HG03135 (cell line): ENCODE measurements around the gene TK1.
A peak's percentile ranks its signal among the peaks of the same experiment; 100 is the strongest.
"Not testable (repeated sequence)": the region's sequence is repeated elsewhere in the genome, so short reads cannot be mapped to it uniquely, and the experiment has no call there.

Source experiments
- ATAC-seq: cut with Tn5 transposase; IDR thresholded peaks from one replicate; pipeline ENCODE4 v1.9.1; 2021; ENCODE audit warnings: mild to moderate bottlenecking, moderate library complexity; ENCODE audit not compliant: unreplicated experiment

TK1 gene, protein sequence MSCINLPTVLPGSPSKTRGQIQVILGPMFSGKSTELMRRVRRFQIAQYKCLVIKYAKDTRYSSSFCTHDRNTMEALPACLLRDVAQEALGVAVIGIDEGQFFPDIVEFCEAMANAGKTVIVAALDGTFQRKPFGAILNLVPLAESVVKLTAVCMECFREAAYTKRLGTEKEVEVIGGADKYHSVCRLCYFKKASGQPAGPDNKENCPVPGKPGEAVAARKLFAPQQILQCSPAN

DNA sequence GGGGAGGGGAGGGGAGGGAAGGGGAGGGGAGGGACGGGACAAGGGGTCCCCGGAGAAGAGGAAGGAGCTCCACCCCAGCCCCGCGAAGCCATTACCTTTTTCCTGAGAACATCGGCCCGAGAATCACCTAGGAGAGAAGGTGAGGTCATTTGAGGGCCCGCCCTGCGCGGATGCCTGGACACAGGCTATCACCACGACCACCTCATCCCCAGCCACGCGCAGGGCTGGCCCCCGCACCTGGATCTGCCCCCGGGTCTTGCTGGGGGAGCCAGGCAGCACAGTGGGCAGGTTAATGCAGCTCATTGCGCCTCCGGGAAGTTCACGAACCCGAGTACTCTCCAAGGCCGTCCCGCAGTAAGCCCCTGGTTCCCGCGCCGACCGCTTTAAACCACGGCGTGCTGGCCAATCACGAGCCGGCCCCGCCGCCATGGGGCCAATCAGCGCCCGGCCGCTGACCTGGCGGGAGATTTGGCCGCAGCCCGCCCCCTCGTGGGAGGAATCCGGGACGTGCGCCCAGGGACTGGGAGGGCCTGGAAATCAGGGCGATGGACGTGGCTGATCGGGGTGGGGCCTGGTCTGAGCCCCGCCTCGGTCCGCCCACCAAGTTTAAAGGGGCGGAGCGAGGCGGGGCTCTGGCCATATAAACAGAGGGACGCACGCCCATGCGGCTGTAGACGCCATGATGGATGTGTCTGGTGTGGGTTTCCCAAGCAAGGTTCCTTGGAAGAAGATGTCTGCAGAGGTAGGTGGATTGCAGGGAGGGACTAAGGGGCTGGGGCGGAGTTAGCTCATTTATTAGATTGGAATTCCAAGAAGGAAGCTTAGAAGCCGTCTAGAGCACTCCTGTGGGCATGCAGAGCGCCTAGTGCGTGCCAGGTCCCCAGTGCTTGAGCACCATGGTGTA lies at the start of gene TK1, which contains the start of gene AFMID:
Gene TK1, minus strand, starts transcription at position 361 of the 904 bp plus-strand sequence. Its CDS starts 58 bp downstream, at position 303.
Gene AFMID, plus strand, starts transcription at position 671 of the 904 bp plus-strand sequence. Its CDS starts 9 bp downstream, at position 680.
- peak; percentile 91 for ATAC-seq

DNA sequence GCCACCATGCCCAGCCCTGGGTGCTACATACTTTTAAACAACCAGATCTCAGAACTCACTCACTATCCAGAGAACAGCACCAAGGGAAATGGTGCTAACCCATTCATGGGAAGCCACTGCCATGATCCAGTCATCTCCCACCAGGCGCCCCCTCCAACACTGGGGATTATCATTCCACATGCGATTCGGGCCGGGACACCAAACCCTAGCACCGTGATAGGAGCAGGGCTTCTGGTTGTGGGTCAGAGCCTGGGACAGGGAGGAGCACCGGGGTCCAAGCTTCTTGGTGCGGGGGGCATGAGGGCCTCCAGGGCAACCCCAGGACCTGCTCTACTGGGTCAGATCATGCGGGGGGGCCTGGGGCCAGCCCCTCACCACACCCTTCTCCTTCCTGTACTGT lies 49.0 kb upstream of the TK1 start:
- no peak for ATAC-seq

DNA sequence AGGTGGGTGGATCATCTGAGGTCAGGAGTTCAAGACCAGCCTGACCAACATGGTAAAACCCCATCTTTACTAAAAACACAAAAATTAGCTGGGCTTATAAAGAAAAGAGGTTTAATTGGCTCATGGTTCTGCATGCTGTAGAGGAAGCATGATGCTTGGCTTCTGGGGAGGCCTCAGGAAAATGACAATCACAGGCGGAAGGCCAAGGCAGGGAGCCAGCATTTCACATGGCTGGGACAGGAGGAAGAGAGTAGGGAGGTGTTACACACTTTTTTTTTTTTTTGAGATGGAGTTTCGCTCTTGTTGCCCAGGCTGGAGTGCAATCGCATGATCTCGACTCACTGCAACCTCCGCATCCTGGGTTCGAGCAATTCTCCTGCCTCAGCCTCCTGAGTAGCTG lies 48.2 kb upstream of the TK1 start:
- ATAC-seq = not testable (repeated sequence)

DNA sequence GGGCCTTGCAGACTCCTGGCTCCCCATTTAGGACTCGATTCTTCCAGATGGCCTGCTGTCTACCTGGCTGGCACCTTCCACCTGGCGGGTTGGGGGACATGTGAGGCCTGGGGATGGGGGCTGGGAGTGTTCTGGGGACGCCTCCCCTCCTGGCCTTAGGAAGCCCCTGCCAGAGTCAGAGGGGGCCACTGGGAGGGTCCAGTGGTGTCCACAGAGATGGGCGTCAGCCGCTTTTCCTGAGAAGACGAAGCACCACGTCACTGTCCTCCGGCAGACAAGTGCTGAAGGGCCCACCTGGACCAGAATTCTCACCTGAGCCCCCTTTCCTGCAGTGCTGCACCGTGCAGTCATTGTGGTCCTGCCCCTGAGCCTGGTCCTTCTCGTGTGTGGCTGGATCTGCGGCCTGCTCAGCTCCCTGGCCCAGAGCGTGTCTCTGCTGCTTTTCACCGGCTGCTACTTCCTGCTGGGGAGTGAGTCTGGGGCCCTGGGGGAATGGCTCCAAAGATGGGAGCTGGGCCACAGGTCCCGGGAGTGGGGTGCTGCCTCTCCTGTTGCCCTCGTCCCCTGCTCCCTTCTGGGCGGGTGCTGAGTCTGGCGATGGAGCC lies 47.5 kb upstream of the TK1 start:
- no peak for ATAC-seq

DNA sequence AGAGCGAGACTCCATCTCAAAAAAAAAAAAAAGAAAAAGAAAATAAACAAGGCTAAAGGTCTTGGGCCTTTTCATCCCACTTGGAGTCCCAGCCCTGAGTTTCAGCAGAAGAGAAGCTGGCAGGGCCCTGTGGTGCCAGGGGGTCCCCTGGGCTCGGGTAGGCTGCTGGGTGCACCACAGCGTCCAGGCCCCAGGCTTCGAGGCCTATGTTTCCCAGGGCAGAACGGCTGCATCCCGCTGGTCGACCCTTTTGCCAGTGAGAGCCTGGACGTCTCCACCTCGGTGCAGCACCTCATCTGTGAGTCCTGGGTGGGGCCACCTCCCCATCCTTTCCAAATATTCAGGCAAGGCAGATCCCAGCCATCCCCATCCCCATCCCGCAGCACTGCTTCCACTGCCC lies 46.8 kb upstream of the TK1 start:
- no peak for ATAC-seq

DNA sequence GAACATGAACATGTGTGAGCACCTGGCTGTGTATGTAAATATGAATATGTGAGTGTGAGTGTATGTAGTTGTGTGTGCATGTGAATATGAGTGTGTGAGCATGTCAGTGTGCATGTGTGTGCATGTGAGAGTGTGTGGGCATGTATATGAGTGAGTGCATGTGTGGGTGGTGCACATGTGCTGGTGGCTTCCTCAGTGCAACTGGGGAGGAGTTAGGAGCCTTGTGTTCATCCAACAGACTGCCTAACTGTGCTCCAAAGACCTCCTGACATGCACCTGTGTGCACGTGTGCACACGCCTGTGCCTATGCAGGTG lies 46.0 kb upstream of the TK1 start:
- ATAC-seq = no peak

DNA sequence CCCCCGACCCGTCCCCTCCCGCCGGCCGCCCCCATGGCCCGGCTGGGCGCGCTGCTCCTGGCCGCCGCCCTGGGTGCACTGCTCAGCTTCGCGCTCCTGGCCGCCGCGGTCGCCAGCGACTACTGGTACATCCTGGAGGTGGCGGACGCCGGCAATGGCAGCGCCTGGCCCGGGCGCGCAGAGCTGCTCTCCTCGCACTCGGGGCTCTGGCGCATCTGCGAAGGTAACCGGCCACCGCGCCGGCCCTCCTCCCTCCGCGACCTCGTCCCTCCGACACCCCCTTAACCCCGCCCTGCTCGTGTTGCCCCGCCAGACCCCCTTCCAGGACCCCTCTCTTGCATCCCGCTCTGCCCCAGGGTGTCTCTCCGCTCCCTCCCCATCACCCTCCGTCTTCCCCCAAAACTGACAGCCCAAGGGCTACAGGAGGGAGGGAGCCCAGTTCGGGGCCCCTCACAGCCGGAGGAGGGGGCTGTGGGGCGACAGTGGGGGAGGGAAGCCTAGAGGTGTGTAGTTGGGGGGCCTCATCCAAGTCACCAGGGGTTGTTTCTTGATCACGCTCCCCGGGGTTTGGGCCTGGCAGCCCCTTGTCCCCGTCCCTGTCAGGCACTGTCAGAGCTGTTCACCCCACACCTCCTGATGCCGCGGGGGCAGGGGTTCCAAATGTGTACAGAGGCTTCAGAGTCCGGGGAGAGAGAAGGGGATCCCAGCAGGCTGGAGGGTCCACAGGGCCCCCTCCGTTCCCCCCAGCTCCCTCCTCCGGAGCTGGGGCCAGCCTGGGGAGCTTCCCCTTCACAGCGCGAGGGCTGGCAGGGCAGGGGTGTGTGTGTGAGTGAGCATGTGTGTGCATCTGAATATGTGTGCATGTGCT lies 45.4 kb upstream of the TK1 start:
- no peak for ATAC-seq

DNA sequence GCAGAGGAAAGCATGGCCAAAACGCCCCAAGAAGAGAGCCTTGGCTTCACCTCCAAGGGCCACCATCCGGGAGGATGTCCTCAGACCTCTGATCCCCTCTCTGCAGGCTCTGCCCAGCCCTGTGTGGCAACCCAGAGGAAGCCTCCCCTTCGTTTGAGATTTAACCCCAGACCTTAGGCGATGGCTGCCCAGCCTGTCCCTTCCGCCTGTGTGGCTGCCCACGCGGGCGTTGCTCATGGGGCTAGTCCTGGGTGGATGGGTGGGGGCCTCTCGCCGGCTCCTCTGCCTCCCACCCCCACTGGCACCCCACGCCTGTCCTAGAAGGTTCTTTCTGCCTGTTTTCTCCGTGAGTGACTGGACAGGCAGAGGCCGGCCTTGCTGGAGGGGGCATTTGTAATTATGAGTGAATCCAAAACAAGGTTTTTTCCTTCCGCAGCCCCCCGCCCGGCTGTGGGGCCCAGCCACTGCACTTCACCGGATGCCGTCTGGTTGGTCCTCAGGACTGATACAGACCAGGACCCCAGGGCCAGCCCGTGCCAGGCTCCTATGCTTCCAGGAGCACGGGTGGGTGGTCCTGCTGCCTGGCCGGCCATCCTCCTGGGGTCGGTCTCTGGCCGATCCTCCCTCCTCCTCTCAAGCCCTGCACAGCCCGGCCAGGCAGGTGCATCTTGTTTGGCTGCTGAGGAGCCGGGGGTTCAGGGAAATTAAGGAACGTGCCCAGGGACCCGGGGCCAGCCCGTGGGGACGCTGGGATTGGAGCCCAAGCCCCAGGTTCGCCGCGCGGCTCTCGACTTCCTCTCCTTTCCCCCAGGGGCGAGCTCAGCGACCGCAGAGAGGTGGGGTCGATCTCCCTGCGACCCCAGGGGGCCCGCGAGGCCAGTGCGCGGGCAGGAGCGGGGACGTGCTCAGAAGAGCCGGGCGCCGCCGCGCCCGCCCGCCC lies 44.4 kb upstream of the TK1 start, which contains the start of gene TMEM235:
Gene TMEM235, plus strand, starts transcription at position 636 of the 940 bp plus-strand sequence. CDS start 393 bp downstream, outside the sequence.
- ATAC-seq = no peak

DNA sequence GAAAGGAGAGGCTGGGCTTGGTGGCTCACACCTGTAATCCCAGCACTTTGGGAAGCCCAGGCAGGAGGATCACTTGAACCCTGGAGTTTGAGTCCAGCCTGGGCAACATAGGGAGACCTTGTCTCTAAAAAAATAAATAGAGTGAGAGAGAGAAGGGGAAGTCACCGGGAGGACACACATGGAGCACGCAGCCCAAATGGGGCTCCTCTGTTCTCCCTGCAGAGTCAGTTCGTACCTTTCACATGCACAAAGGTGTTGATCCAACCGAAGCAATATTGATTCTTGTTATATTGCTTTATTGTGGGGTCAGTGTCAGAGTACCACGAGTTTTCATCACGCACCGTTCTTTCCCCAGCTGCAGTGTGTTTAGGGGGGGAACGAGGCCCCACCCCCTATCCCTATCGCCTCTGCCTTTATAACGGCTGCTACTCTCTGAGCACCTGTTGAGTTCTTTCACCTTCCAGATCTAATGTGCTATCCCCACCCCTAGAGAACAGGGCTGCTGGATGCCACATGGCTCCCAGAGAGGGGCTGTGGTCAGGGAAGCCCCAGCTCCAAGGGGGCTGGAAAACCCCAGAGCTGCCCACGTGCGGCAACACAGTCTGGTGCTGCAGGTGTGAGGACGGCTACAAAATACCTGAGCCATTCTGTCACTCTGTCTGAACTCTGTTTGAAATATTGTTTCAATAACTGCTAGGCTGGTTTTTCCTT lies 43.6 kb upstream of the TK1 start:
- no peak for ATAC-seq

DNA sequence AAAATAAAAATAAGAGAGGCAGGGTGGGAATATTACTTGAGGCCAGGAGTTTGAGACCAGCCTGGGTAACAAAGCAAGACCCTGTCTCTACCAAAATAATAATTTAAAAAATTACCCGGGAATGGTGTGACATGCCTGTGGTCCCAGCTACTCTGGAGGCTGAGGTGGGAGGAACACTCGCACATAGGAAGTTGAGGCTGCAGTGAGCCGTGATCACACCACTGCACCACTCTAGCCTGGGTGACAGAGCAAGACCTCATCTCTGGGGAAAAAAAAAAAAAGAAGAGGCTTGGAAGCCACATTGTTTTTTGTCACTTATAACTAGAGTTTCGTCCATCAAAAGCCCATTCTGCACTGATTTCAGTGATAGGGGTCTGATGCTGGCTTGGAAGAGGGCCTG lies 41.3 kb upstream of the TK1 start:
- no peak for ATAC-seq

DNA sequence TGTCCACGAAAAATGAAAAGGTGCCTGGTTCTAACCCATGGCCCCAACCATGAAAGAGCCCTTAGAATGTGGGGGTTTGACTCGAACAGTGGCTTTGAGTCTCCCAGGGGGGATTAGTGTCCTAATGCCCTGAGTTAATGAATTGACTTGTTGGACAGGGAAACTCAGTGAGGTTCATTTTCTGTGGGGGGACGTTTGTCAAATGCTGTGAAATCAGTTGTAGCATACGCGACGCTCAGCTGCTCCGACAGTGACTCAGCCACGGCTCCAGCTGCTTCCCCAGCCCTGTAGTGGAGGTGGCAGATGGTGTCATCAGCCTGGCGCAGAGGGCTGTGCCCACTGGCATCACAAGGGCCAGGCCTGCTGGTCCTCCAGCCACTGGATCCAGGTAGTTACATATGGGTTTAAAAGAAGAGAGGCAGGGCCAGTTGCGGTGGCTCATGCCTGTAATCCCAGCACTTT lies 40.6 kb upstream of the TK1 start:
- no peak for ATAC-seq

DNA sequence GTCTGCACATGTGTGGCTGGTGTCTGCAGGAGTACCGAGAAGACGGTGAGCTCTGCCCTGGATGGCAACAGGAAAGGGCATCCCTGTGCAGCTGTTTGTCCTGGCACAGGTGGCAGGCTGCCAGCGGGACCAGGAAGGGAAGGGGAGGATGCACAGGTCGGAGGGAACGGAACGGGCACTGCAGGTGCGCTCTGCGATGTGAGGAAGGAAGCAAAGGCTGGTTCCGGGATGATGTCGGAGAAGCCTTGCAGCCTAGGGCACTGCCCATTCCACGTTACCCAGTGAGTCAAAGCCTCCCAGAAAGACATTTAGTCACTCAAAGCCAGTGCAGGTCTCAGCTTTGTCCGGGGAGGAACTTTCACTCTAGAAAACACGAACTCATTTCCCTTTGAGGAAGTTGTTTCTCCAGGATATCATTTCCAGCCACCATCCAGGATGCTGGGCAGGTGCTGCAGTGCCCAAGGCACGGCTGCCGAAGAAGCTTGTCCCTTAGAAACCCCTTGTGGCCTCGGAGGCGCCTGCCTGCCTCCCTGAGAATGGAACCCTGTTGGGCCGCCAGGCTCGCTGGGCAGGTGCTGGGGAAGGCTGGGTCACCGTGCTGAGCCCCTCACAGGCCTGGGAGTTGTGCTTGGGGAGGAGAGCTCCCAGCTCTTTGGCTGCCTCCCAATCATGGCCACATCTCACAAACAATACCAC lies 40.1 kb upstream of the TK1 start:
- no peak for ATAC-seq

DNA sequence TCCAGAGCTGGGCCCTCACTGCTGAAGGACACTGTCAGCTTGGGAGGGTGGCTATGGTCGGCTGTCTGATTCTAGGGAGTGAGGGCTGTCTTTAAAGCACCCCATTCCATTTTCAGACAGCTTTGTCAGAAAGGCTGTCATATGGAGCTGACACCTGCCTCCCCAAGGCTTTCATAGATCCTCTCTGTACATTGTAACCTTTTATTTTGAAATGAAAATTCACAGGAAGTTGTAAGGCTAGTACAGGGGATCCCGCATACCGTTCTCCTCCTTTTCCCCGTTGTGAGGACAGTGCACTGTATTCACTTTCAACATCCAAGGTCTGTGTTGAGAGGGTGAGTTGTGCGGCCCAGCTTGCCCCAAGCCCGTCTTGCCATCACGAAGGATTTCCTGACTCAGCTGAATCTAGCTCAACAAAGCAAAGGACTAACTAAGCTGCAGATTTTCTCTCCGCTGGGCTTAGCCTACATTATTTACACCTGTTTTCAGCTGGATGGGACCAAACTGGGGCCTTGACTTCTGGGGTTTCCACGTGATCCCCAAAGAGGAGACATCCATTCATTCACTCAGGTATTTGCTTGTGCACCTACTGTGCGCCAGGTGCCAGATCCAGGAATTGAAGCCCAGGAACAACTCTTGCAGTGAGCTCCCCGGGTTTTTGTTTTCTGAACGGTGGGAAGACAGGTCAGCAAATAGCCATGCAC lies 39.4 kb upstream of the TK1 start:
- no peak for ATAC-seq

DNA sequence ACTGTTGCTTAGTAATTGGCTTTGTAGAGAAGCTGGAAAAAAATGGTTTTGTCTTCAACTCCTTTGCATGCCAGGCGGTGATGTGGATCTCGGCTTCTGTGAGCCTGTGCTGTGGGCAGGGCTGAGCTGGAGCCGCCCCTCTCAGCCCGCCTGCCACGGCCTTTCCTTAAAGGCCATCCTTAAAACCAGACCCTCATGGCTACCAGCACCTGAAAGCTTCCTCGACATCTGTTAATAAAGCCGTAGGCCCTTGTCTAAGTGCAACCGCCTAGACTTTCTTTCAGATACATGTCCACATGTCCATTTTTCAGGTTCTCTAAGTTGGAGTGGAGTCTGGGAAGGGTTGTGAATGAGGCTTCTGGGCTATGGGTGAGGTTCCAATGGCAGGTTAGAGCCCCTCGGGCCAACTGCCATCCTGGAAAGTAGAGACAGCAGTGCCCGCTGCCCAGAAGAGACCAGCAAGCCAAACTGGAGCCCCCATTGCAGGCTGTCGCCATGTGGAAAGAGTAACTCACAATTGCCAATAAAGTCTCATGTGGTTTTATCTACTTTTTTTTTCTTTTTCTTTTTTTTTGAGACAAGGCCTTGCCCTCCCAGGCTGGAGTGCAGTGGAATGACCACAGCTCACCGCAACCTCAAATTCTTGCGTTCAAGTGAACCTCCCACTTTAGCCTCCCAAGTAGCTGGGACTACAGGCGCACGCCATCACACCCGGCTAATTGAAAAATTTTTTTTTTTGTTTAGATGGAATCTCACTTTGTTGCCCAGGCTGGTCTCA lies 38.4 kb upstream of the TK1 start:
- ATAC-seq = no peak

DNA sequence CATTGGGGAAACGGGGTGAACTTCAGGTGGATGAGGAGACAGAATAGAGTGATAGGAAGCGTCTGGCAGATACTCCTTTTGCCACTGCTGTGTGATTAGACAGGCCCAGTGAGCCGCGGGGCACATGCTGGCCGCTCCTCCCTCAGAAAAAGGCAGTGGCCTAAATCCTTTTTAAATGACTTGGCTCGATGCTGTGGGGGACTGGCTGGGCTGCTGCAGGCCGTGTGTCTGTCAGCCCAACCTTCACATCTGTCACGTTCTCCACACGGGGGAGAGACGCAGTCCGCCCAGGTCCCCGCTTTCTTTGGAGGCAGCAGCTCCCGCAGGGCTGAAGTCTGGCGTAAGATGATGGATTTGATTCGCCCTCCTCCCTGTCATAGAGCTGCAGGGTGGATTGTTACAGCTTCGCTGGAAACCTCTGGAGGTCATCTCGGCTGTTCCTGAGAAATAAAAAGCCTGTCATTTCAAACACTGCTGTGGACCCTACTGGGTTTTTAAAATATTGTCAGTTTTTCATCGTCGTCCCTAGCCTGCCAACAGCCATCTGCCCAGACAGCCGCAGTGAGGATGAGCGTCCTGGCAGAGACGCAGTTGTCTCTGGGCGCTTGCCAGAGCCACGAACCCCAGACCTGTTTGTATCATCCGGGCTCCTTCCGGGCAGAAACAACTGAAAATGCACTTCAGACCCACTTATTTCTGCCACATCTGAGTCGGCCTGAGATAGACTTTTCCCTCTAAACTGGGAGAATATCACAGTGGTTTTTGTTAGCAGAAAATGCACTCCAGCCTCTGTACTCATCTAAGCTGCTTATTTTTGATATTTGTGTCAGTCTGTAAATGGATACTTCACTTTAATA lies 37.6 kb upstream of the TK1 start:
- no peak for ATAC-seq

DNA sequence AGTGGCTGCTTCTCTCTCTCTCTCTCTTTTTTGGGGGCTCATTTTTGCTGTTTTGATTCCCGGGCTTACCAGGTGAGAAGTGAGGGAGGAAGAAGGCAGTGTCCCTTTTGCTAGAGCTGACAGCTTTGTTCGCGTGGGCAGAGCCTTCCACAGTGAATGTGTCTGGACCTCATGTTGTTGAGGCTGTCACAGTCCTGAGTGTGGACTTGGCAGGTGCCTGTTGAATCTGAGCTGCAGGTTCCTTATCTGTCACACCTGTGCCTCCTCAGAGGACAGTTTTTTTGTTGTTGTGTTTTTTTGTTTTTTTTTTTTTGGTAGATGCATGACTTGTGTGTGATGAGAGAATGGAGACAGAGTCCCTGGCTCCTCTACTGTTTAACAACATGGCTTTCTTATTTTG lies 36.9 kb upstream of the TK1 start:
- no peak for ATAC-seq
